MM.1S (cell line): Measurements from ENCODE around the gene CHRNA1.

Experiments
- CTCF ChIP-seq: fragments of 300-600 bp; sonication (generic); IDR thresholded peaks from 2 replicates; pipeline ENCODE4 v1.5.1; 2016; ENCODE audit warnings: antibody characterized with exemption, low read length, mixed read lengths
- EZH2phosphoT487 ChIP-seq: fragments of 300-600 bp; sonication (generic); IDR thresholded peaks from 2 replicates; pipeline ENCODE4 v1.6.1; 2018; ENCODE audit warnings: antibody characterized with exemption, low read length

- TF ChIP-seq EZH2phosphoT487 (no peak), CTCF (peak; percentile 49)
These were observed 12.0 kb upstream of the CHRNA1 start for GRCh38 chr2:174776223-174776622.
